AG04449 (cell line): ENCODE data around the gene CRB2.

Experiments used
- CTCF ChIA-PET: fragments of 350-600 bp; formaldehyde crosslinking; extraction: SDS; loops from one replicate; lab custom pipeline; 2021; ENCODE audit warnings: antibody characterized with exemption; lab: Yijun Ruan, JAX
- POLR2A ChIA-PET: fragments of 400-600, 350-600 bp; formaldehyde crosslinking; extraction: SDS; loops from one replicate; lab custom pipeline; 2020; ENCODE audit warnings: antibody characterized with exemption, inconsistent platforms; lab: Yijun Ruan, JAX
- DNase-seq: peaks from one replicate; pipeline ENCODE4 v3.0.0-alpha.2; 2010; ENCODE audit warnings: low read depth, low spot score
- H3K4me3 ChIP-seq: 2 replicates; pipeline ENCODE4 v1.5.1; 2011; ENCODE audit warnings: low read depth, mild to moderate bottlenecking, control low read depth, low read length
- CTCF ChIP-seq: IDR thresholded peaks from one replicate; pipeline ENCODE4 v1.5.1; 2011; ENCODE audit warnings: mild to moderate bottlenecking, moderate library complexity, low read length, control low read depth, inconsistent platforms; ENCODE audit not compliant: insufficient read depth; ENCODE audit errors: missing control alignments

Gene CRB2

GRCh38 chr9:123315635-123316034 lies 40.4 kb upstream of the CRB2 start:
- ChIA-PET POLR2A (no interaction called here), CTCF (no interaction called here)
- H3K4me3 ChIP-seq = no peak overlapping the region
- DNase-seq = no peak
- TF ChIP-seq CTCF = no peak

GRCh38 chr9:123316053-123316718 lies 39.8 kb upstream of the CRB2 start:
- no peak overlapping the region for H3K4me3 ChIP-seq
- DNase-seq = no peak
- no peak for TF ChIP-seq CTCF
- CTCF ChIA-PET = no interaction called here
- POLR2A ChIA-PET = no interaction called here

GRCh38 chr9:123318202-123318601 lies 37.8 kb upstream of the CRB2 start:
- no peak for TF ChIP-seq CTCF
- POLR2A ChIA-PET = no interaction called here
- no peak overlapping the region for H3K4me3 ChIP-seq
- CTCF ChIA-PET = no interaction called here
- DNase-seq = no peak

GRCh38 chr9:123318961-123319421 lies 37.0 kb upstream of the CRB2 start:
- ChIA-PET CTCF (no interaction called here), POLR2A (no interaction called here)
- no peak for DNase-seq
- no peak overlapping the region for H3K4me3 ChIP-seq
- no peak for TF ChIP-seq CTCF

GRCh38 chr9:123319541-123320339 lies 36.3 kb upstream of the CRB2 start:
- ChIA-PET CTCF (no interaction called here), POLR2A (no interaction called here)
- DNase-seq = no peak
- no peak for TF ChIP-seq CTCF
- H3K4me3 ChIP-seq = no peak overlapping the region

- H3K4me3 ChIP-seq = no peak overlapping the region
- no peak for DNase-seq
- POLR2A ChIA-PET = no interaction called here
- CTCF ChIA-PET = no interaction called here
- no peak for TF ChIP-seq CTCF
These were observed 35.2 kb upstream of the CRB2 start for GRCh38 chr9:123320814-123321213.
